ENCODE results near the gene STX18.

GRCh38 chr4:4582653-4583052 is 40.8 kb upstream of the STX18 start:
- TF ChIP-seq, protein P1, sequence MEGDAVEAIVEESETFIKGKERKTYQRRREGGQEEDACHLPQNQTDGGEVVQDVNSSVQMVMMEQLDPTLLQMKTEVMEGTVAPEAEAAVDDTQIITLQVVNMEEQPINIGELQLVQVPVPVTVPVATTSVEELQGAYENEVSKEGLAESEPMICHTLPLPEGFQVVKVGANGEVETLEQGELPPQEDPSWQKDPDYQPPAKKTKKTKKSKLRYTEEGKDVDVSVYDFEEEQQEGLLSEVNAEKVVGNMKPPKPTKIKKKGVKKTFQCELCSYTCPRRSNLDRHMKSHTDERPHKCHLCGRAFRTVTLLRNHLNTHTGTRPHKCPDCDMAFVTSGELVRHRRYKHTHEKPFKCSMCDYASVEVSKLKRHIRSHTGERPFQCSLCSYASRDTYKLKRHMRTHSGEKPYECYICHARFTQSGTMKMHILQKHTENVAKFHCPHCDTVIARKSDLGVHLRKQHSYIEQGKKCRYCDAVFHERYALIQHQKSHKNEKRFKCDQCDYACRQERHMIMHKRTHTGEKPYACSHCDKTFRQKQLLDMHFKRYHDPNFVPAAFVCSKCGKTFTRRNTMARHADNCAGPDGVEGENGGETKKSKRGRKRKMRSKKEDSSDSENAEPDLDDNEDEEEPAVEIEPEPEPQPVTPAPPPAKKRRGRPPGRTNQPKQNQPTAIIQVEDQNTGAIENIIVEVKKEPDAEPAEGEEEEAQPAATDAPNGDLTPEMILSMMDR (conservative IDR thresholded peaks at IDR 0.05 in 1 of 2, IDR thresholded peaks at IDR 0.05 in 1 of 2; ENCODE audit: low read depth in 1 of 2, low read length in 2 of 2) = no peak
- TF ChIP-seq EZH2 (IDR thresholded peaks at IDR 0.05; ENCODE audit: low read length, missing control alignments) = no peak
